DOHH2 (cell line): ENCODE measurements around the gene LHX6.

Source experiments
- H3F3A ChIP-seq: fragments of 200-600 bp; sonication (generic), shearing (Covaris generic); 2 replicates; pipeline ENCODE4 v1.6.0; 2016; ENCODE audit warnings: antibody characterized with exemption, mild to moderate bottlenecking; ENCODE audit not compliant: control insufficient read depth, insufficient read depth
- H3K27ac ChIP-seq: fragments of 200-600 bp; sonication (generic); 2 replicates; pipeline ENCODE4 v1.5.1; 2014; ENCODE audit warnings: low read depth, mild to moderate bottlenecking, low read length, moderate library complexity
- H3K27me3 ChIP-seq: fragments of 200-600 bp; sonication (generic); 2 replicates; pipeline ENCODE4 v1.6.1; 2014; ENCODE audit warnings: mild to moderate bottlenecking, low read length, mixed read lengths; ENCODE audit not compliant: control insufficient read depth
- H3K36me3 ChIP-seq: fragments of 200-600 bp; sonication (generic); 2 replicates; pipeline ENCODE4 v1.6.1; 2014; ENCODE audit warnings: mild to moderate bottlenecking, low read length, moderate library complexity, mixed read lengths; ENCODE audit not compliant: control insufficient read depth
- H3K4me1 ChIP-seq: fragments of 200-600 bp; sonication (generic); 2 replicates; pipeline ENCODE4 v1.6.1; 2014; ENCODE audit warnings: mild to moderate bottlenecking, low read length, mixed read lengths; ENCODE audit not compliant: control insufficient read depth
- H3K4me2 ChIP-seq: fragments of 200-600 bp; sonication (generic); 2 replicates; pipeline ENCODE4 v1.6.0; 2014; ENCODE audit warnings: mild to moderate bottlenecking, low read length, moderate library complexity
- H3K4me3 ChIP-seq: fragments of 200-600 bp; sonication (generic); 2 replicates; pipeline ENCODE4 v1.5.1; 2014; ENCODE audit warnings: mild to moderate bottlenecking, low read length, mixed read lengths
- H3K79me2 ChIP-seq: fragments of 200-600 bp; sonication (generic); 2 replicates; pipeline ENCODE4 v1.6.1; 2014; ENCODE audit warnings: mild to moderate bottlenecking, low read length, mixed read lengths; ENCODE audit not compliant: control insufficient read depth
- H3K9me2 ChIP-seq: fragments of 200-600 bp; sonication (generic); replicated peaks from 2 replicates; pipeline ENCODE4 v1.6.1; 2014; ENCODE audit warnings: mild to moderate bottlenecking, low read length, mixed read lengths; ENCODE audit not compliant: control insufficient read depth
- H3K9me3 ChIP-seq: fragments of 200-600 bp; sonication (generic); 2 replicates; pipeline ENCODE4 v1.6.1; 2014; ENCODE audit warnings: antibody characterized with exemption, low read length, mixed read lengths; ENCODE audit not compliant: control insufficient read depth, insufficient read depth
- H4K20me1 ChIP-seq: fragments of 200-600 bp; sonication (generic); 2 replicates; pipeline ENCODE4 v1.6.0; 2014; ENCODE audit warnings: low read depth, mild to moderate bottlenecking, antibody characterized with exemption, low read length, moderate library complexity; ENCODE audit not compliant: control insufficient read depth, insufficient read depth
- CTCF ChIP-seq: fragments of 200-600 bp; sonication (generic); IDR thresholded peaks from one replicate; pipeline ENCODE4 v1.5.1; 2014; ENCODE audit warnings: antibody characterized with exemption, mild to moderate bottlenecking, low read depth, low read length; ENCODE audit not compliant: poor library complexity, severe bottlenecking
- EZH2phosphoT487 ChIP-seq: fragments of 200-600 bp; sonication (generic); IDR thresholded peaks from 2 replicates; pipeline ENCODE4 v1.6.1; 2017; ENCODE audit warnings: borderline replicate concordance, mild to moderate bottlenecking, antibody characterized with exemption, low read length, moderate library complexity, mixed read lengths

LHX6 gene

GRCh38 chr9:122200960-122201595, 27.7 kb downstream of the LHX6 start:
- no peak for TF ChIP-seq CTCF
- Histone ChIP-seq H3K4me1 (no peaks in the 10 kb centered on the region), H3K9me3 (no peaks in the 10 kb centered on the region), H3K27ac (no peak overlapping the region), H3K4me3 (no peak overlapping the region), H3F3A (no peaks in the 10 kb centered on the region), H3K9me2 (no peaks in the 10 kb centered on the region), H4K20me1 (no peaks in the 10 kb centered on the region), H3K4me2 (no peak overlapping the region), H3K79me2 (no peaks in the 10 kb centered on the region), H3K36me3 (no peaks in the 10 kb centered on the region), H3K27me3 (0 out of 2 replicates have a peak, but pooled peaks cover 3% of the 10 kb centered on the region)

GRCh38 chr9:122197882-122198281, 30.9 kb downstream of the LHX6 start:
- no peak overlapping the region for H3K4me3 ChIP-seq
- H3K79me2 ChIP-seq, result no peaks in the 10 kb centered on the region
- no peaks in the 10 kb centered on the region for H3K36me3 ChIP-seq
- H3K27ac ChIP-seq, result no peak overlapping the region
- no peak overlapping the region for H3K4me2 ChIP-seq
- H3K27me3 ChIP-seq, result peaks cover 6% of the 10 kb centered on the region; the same call in 1 of the 2 replicates
- TF ChIP-seq EZH2phosphoT487, result no peak
- no peak for TF ChIP-seq CTCF
- no peaks in the 10 kb centered on the region for H3K4me1 ChIP-seq
- H4K20me1 ChIP-seq, result no peaks in the 10 kb centered on the region
- H3F3A ChIP-seq, result no peaks in the 10 kb centered on the region
- H3K9me3 ChIP-seq, result no peaks in the 10 kb centered on the region
- no peaks in the 10 kb centered on the region for H3K9me2 ChIP-seq

DNA sequence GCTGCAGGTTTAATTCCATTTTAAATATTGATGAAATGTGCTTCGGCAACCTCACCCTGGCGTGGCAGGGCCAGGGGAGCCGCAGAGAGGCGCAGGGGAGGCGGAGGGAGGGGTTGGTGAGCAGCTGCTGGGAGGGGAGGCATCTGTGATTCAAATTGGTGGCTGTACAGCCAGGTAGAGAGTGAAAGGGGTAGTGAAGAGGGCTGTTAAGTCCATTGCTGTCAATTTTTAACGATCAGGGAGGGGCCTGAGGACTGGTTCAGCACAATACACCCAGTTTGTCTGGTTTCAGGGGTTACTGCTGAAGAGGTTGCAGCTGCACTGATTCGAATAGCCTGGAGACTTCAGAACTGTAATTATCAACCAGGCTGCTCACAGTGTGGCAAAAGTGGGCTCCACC, 31.3 kb downstream of the LHX6 start:
- Histone ChIP-seq H3K9me3 (no peaks in the 10 kb centered on the region), H3K79me2 (no peaks in the 10 kb centered on the region), H3K4me1 (no peaks in the 10 kb centered on the region), H3K27ac (no peak overlapping the region), H3K9me2 (no peaks in the 10 kb centered on the region), H3K36me3 (no peaks in the 10 kb centered on the region), H3K4me3 (no peak overlapping the region), H3K27me3 (peaks cover 6% of the 10 kb centered on the region; the same call in 1 of the 2 replicates), H3K4me2 (no peak overlapping the region), H4K20me1 (no peaks in the 10 kb centered on the region), H3F3A (no peaks in the 10 kb centered on the region)
- TF ChIP-seq EZH2phosphoT487 (no peak), CTCF (no peak)
